ENCODE results near the gene ARID1B. TPM values are rescaled to one million over a fixed set of nuclear protein-coding genes. Genes with fewer than 3 reads are reported as not detected.

Gene ARID1B
- total RNA-seq, 4 donors from 2014 or later: 157 to 315 (median 206) TPM

- Histone ChIP-seq H3K27me3 (no peaks in the 10 kb centered on the region), H3K4me3 (replicated peaks in 1 of 3) (no peak overlapping the region), H3K9me3 (no peaks in the 10 kb centered on the region), H3K36me3 (no peaks in the 10 kb centered on the region), H3K27ac (peak overlapping the region; percentile 31 to 62 (median 39)), H3K4me1 (peaks cover 48 to 50% of the 10 kb centered on the region in 2 donors)
- intact Hi-C loops (cut with DNase I): no loop called here
- no peak for DNase-seq
- 42% methylated on average over 3 of the region's 3 CpGs for WGBS, 2 donors
- no peak for TF ChIP-seq CTCF (IDR thresholded peaks at IDR 0.05)
- TF ChIP-seq POLR2A (IDR thresholded peaks at IDR 0.05): no peak
Observed at GRCh38 chr6:156832669-156833068, 55.5 kb downstream of the ARID1B start.

GRCh38 chr6:156833755-156834154 is 56.6 kb downstream of the ARID1B start:
- Histone ChIP-seq H3K36me3 (no peaks in the 10 kb centered on the region), H3K27me3 (no peaks in the 10 kb centered on the region), H3K4me1 (peaks cover 44 to 49% of the 10 kb centered on the region in 2 donors), H3K4me3 (replicated peaks in 1 of 3) (no peak overlapping the region), H3K9me3 (no peaks in the 10 kb centered on the region), H3K27ac (peak overlapping the region in 2 of 3 donors; percentile 18 to 39)
- TF ChIP-seq POLR2A (IDR thresholded peaks at IDR 0.05) (no peak), CTCF (IDR thresholded peaks at IDR 0.05) (no peak)
- intact Hi-C loops (cut with DNase I): no loop called here
- 26 to 32% methylated on average over 1 of the region's 1 CpG for WGBS, 2 donors
- no peak for DNase-seq

- Histone ChIP-seq H3K4me3 (replicated peaks in 1 of 3) (no peak overlapping the region), H3K36me3 (no peaks in the 10 kb centered on the region), H3K27ac (no peak overlapping the region), H3K27me3 (no peaks in the 10 kb centered on the region), H3K4me1 (peaks cover 42 to 50% of the 10 kb centered on the region in 2 donors), H3K9me3 (no peaks in the 10 kb centered on the region)
- intact Hi-C loops (cut with DNase I): no loop called here
- 81 to 84% methylated on average over 2 of the region's 2 CpGs for WGBS, 2 donors
- TF ChIP-seq CTCF (IDR thresholded peaks at IDR 0.05): no peak
- TF ChIP-seq POLR2A (IDR thresholded peaks at IDR 0.05): no peak
- no peak for DNase-seq
Observed at GRCh38 chr6:156839129-156839528, 62.0 kb downstream of the ARID1B start.

GRCh38 chr6:156839591-156840001 is 62.4 kb downstream of the ARID1B start:
- Histone ChIP-seq H3K9me3 (no peaks in the 10 kb centered on the region), H3K4me1 (peaks cover 42 to 51% of the 10 kb centered on the region in 2 donors), H3K27me3 (no peaks in the 10 kb centered on the region), H3K36me3 (no peaks in the 10 kb centered on the region), H3K27ac (peak overlapping the region in 1 of 3 donors; percentile 43), H3K4me3 (replicated peaks in 1 of 3) (no peak overlapping the region)
- TF ChIP-seq CTCF (IDR thresholded peaks at IDR 0.05) (no peak), POLR2A (IDR thresholded peaks at IDR 0.05) (no peak)
- DNase-seq: no peak
- 68% methylated on average over 9 of the region's 9 CpGs for WGBS, 2 donors
- intact Hi-C loops (cut with DNase I): no loop called here

GRCh38 chr6:156840136-156840535 is 63.0 kb downstream of the ARID1B start:
- intact Hi-C loops (cut with DNase I): no loop called here
- TF ChIP-seq CTCF (IDR thresholded peaks at IDR 0.05): no peak
- no peak for TF ChIP-seq POLR2A (IDR thresholded peaks at IDR 0.05)
- H3K9me3 ChIP-seq: no peaks in the 10 kb centered on the region
- no peak overlapping the region for H3K4me3 ChIP-seq (replicated peaks in 1 of 3)
- WGBS, 2 donors: 46 to 47% methylated on average over 8 of the region's 8 CpGs
- DNase-seq: no peak
- peaks cover 45 to 54% of the 10 kb centered on the region in 2 donors for H3K4me1 ChIP-seq
- H3K27me3 ChIP-seq: no peaks in the 10 kb centered on the region
- no peaks in the 10 kb centered on the region for H3K36me3 ChIP-seq
- H3K27ac ChIP-seq: peak overlapping the region; percentile 33 to 50 (median 43)
